Common myeloid progenitor, CD34-positive (primary cell): ENCODE results near the gene TAB2.
"Not testable (repeated sequence)": the region's sequence is repeated elsewhere in the genome, so short reads cannot be mapped to it uniquely, and the experiment has no call there.

Experiments used
- CTCF ChIA-PET: fragments of 350-600 bp; sonication (Branson Sonifier 250); formaldehyde crosslinking; loops from one replicate; lab custom pipeline; 2021; ENCODE audit warnings: antibody characterized with exemption; lab: Charles Lee
- POLR2A ChIA-PET: fragments of 350-600 bp; sonication (Branson Sonifier 250); formaldehyde crosslinking; loops from one replicate; lab custom pipeline; 2021; ENCODE audit warnings: antibody characterized with exemption; lab: Charles Lee
- DNase-seq, 3 donors: peaks; one replicate each; pipeline versions ENCODE4 v3.0.0 to v3.0.0-alpha.2; 2013
- H3K27ac ChIP-seq, 2 experiments: 1 replicate in 1 of 2; 2 replicates in 1 of 2; pipeline ENCODE4 v1.7.0; 2013; ENCODE audit warnings: inconsistent platforms in 2 of 2, low read length in 2 of 2, mild to moderate bottlenecking in 2 of 2, low read depth in 1 of 2, moderate library complexity in 1 of 2; ENCODE audit not compliant: severe bottlenecking in 2 of 2, insufficient read depth in 1 of 2, poor library complexity in 1 of 2
- H3K27me3 ChIP-seq, 5 experiments: replicated peaks in 2 of 5; 1 replicate in 3 of 5; 2 replicates in 2 of 5; pipeline versions ENCODE4 v1.6.1 to v1.7.0; 2013; ENCODE audit warnings: low read length in 4 of 5, mild to moderate bottlenecking in 2 of 5, moderate library complexity in 2 of 5, inconsistent platforms in 1 of 5; ENCODE audit not compliant: insufficient read depth in 5 of 5, control insufficient read depth in 4 of 5
- H3K36me3 ChIP-seq, 4 experiments: 1 replicate in 2 of 4; 2 replicates in 2 of 4; pipeline versions ENCODE4 v1.6.1 to v1.7.0; 2013; ENCODE audit warnings: low read length in 3 of 4, control low read depth in 1 of 4, mild to moderate bottlenecking in 1 of 4; ENCODE audit not compliant: control insufficient read depth in 4 of 4, insufficient read depth in 4 of 4
- H3K4me1 ChIP-seq, 4 experiments: 1 replicate in 3 of 4; 2 replicates in 1 of 4; pipeline versions ENCODE4 v1.6.1 to v1.7.1; 2013; ENCODE audit warnings: low read length in 3 of 4, mild to moderate bottlenecking in 3 of 4, control low read depth in 1 of 4, inconsistent platforms in 1 of 4, moderate library complexity in 1 of 4; ENCODE audit not compliant: control insufficient read depth in 4 of 4, insufficient read depth in 4 of 4; ENCODE audit errors: control extremely low read depth in 1 of 4
- H3K4me3 ChIP-seq, 7 experiments: 1 replicate in 4 of 7; 2 replicates in 3 of 7; pipeline versions ENCODE4 v1.5.1 to v1.7.0; 2013; ENCODE audit warnings: mild to moderate bottlenecking in 7 of 7, low read length in 6 of 7, moderate library complexity in 6 of 7, inconsistent platforms in 2 of 7, low read depth in 2 of 7, control low read depth in 1 of 7; ENCODE audit not compliant: insufficient read depth in 4 of 7, control insufficient read depth in 1 of 7; ENCODE audit errors: extremely low read depth in 1 of 7
- H3K9me3 ChIP-seq, 5 experiments: 1 replicate in 4 of 5; 2 replicates in 1 of 5; pipeline versions ENCODE4 v1.6.1 to v1.7.1; 2013; ENCODE audit warnings: low read length in 4 of 5, mild to moderate bottlenecking in 2 of 5, inconsistent platforms in 1 of 5, low read depth in 1 of 5, moderate library complexity in 1 of 5; ENCODE audit not compliant: control insufficient read depth in 4 of 5, insufficient read depth in 2 of 5; ENCODE audit errors: control extremely low read depth in 1 of 5
- WGBS: methylation state at CpG from one replicate; pipeline ENCODE4 v1.1.5; 2013; ENCODE audit not compliant: insufficient coverage; 5-methylcytosine and 5-hydroxymethylcytosine counted together

TAB2 gene

DNA sequence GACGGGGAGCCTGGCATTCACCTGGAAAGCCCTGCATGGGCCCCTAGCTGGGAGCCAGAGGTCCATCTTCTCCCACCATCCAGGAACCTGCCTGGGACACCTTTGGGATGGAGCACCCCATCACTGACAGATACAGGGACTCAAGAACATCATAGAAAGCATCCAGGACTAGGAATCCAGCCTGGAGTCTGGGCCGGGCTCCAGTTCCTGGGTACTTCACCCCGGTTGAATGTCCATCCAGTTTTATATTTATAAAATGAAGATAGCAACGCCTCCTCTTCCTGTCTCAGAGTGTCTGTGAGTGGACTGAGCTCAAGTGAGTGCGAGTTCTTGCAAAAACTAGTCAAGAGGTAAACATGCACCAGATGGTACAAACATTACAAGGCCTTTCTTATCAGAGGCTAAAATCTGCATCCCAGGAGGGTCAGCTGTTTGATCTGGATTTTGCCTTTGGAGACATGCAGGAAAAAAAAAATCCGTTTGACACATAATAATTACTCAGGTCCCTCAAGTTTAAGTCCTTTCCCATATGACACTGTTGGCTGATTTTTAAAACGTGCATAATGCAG, 139.9 kb downstream of the TAB2 start:
- Histone ChIP-seq H3K9me3 (no peaks in the 10 kb centered on the region), H3K27me3 (peaks cover 0 to 25% (median 4%) of the 10 kb centered on the region in 5 experiments), H3K36me3 (peaks cover 0 to 4% (median 2%) of the 10 kb centered on the region in 4 experiments), H3K4me3 (no peak overlapping the region), H3K27ac (no peak overlapping the region), H3K4me1 (peaks cover 0 to 13% (median 11%) of the 10 kb centered on the region in 4 experiments)
- 98% methylated on average over 5 of the region's 7 CpGs for WGBS
- DNase-seq = no peak
- CTCF ChIA-PET = interaction anchor here (0.6 to 2.0 kb wide), 2 partner anchors 14 to 51 kb away, joined by 3 to 5 read pairs; no protein-coding TSS in a partner anchor
- POLR2A ChIA-PET = no interaction called here

DNA sequence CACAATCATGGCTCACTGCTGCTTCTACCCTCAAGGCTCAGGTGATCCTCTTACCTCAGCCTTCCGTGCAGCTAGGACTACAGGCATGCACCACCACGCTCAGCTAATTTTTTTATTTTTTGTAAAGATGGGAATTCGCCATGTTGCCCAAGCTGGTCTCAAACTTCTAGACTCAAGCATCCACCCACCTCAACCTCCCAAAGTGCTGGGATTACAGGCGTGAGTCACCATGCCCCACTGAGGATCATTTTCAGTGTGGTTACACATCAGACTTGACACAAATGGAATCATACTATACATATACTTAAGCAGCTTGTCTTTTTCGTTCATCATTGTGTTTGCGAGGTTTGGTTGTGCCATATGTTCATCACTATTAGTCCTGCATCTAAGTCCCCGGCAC, 140.7 kb downstream of the TAB2 start:
- no peak overlapping the region for H3K4me3 ChIP-seq
- H3K27me3 ChIP-seq = peaks cover 0 to 18% (median 4%) of the 10 kb centered on the region in 5 experiments
- H3K27ac ChIP-seq = no peak overlapping the region
- H3K4me1 ChIP-seq = peaks cover 0 to 13% (median 11%) of the 10 kb centered on the region in 4 experiments
- no peaks in the 10 kb centered on the region for H3K9me3 ChIP-seq
- DNase-seq = no peak
- CTCF ChIA-PET = interaction anchor here (0.6 to 2.0 kb wide), 3 partner anchors 14 to 51 kb away, joined by 3 to 5 read pairs (median 3); no protein-coding TSS in a partner anchor
- peaks cover 0 to 5% (median 2%) of the 10 kb centered on the region in 4 experiments for H3K36me3 ChIP-seq
- 100% methylated on average over 5 of the region's 7 CpGs for WGBS
- POLR2A ChIA-PET = no interaction called here

DNA sequence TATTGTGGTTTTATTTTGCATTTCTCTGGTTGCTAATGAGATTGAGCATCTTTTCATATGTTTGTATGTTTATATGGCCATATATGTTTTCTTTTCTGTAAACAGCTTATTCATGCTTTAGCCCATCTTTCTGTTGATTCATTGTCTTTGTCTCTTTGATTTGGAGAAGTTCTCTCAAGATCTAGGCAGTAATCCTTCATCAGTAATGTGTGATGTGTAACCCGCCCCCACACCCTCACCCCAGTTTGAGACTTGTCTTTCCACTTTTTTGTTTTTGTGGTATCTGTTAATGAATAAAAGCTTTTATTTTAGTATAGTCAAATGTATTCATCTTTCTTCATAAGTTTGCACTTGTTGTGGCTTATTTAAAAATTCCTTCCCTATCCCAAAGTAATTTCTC, 141.3 kb downstream of the TAB2 start:
- POLR2A ChIA-PET = no interaction called here
- Histone ChIP-seq H3K9me3 (no peaks in the 10 kb centered on the region), H3K4me3 (no peak overlapping the region), H3K36me3 (peaks cover 0 to 5% (median 2%) of the 10 kb centered on the region in 4 experiments), H3K27ac (no peak overlapping the region), H3K27me3 (peaks cover 0 to 12% (median 4%) of the 10 kb centered on the region in 5 experiments), H3K4me1 (peaks cover 0 to 10% (median 9%) of the 10 kb centered on the region in 4 experiments)
- DNase-seq = no peak
- CTCF ChIA-PET = interaction anchor here (1.2 to 2.0 kb wide), 3 partner anchors 15 to 412 kb away, joined by 3 to 5 read pairs (median 3); no protein-coding TSS in a partner anchor
- WGBS = no CpG with 5 or more reads among the region's 1 CpG

DNA sequence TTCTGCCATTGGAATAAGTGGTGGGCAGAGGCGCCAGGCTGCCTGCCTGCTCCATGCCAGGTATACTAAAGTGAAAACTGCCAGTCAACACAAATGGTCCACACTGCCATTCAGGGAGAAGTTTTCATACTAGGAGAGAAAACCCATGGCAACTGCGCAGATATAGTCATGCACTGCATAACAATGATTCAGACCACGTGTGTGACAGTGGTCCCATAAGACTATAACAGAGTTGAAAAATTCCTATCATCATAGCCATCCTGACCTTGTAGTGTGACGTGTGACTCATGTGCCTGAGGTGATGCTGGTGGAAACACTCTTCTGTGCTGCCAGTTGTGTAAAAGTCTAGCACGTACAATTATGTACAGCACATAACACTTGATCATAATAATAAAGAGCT, 142.2 kb downstream of the TAB2 start:
- no peak for DNase-seq
- Histone ChIP-seq H3K27ac (no peak overlapping the region), H3K4me3 (no peak overlapping the region), H3K4me1 (peaks cover 0 to under 1% (median 0%) of the 10 kb centered on the region in 4 experiments), H3K27me3 (peaks cover 0 to 8% (median 0%) of the 10 kb centered on the region in 5 experiments), H3K9me3 (no peaks in the 10 kb centered on the region), H3K36me3 (peaks cover 0 to 5% (median 2%) of the 10 kb centered on the region in 4 experiments)
- WGBS = 100% methylated on average over 2 of the region's 5 CpGs
- CTCF ChIA-PET = interaction anchor here (1.2 to 2.0 kb wide), 2 partner anchors 16 to 413 kb away, joined by 3 to 5 read pairs; no protein-coding TSS in a partner anchor
- POLR2A ChIA-PET = no interaction called here

DNA sequence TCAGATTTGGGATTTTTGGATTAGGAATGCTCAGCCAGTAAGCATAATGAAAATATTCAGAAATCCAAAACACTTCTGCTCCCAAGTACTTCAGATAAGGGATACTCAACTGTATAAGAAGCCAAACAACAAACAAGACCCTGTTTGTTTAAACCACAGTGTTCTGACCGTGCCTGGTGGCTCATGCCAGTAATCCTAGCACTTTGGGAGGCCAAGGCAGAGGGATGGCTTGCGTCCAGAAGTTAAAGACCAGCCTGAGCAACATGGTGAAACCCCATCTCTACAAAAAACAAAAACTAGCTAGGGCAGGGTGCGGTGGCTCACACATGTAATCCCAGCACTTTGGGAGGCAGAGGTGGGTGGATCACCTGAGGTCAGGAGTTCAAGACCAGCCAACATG, 142.7 kb downstream of the TAB2 start:
- CTCF ChIA-PET = interaction anchor here (1.2 kb wide), 1 partner anchor 414 kb away, joined by 3 read pairs; no protein-coding TSS in a partner anchor
- 86% methylated on average over 1 of the region's 3 CpGs for WGBS
- H3K27me3 ChIP-seq, POLR2A ChIA-PET, H3K4me1 ChIP-seq, H3K36me3 ChIP-seq, DNase-seq, H3K9me3 ChIP-seq, H3K4me3 ChIP-seq, H3K27ac ChIP-seq: not testable (repeated sequence)
